Pancreas (tissue), 10 donors: ENCODE measurements around the gene SMARCA2. TPM values are rescaled to one million over a fixed set of nuclear protein-coding genes. Genes with fewer than 3 reads are reported as not detected.

Source experiments
- ATAC-seq, 4 donors: fragments of 200-7000 bp; cut with Tn5 transposase; one replicate each; pipeline versions ENCODE4 v1.8.0 to v1.9.1; 2020; ENCODE audit warnings: mild to moderate bottlenecking in 4 of 4, moderate library complexity in 4 of 4
- DNase-seq, 6 donors: peaks; one replicate each; pipeline ENCODE4 v3.0.0-alpha.2; 2020
- FAIRE-seq: peaks from 2 replicates; lab custom pipeline; 2012; peaks lifted over from hg19 to GRCh38; lab: Jason Lieb, UNC
- H3K27ac ChIP-seq, 4 donors: fragments of 200-600 bp; sonication (generic); 1 replicate in 3 of 4; 2 replicates in 1 of 4; pipeline versions ENCODE4 v1.5.0 to v1.8.0; 2020
- H3K27me3 ChIP-seq, 4 donors: fragments of 200-600 bp; one replicate each; pipeline ENCODE4 v1.8.0; 2021
- H3K36me3 ChIP-seq, 3 donors: fragments of 200-600 bp; sonication (generic) in 1 of 3; one replicate each; pipeline versions ENCODE4 v1.5.0 to v1.8.0; 2020 to 2021
- H3K4me1 ChIP-seq, 3 donors: fragments of 200-600 bp; one replicate each; pipeline ENCODE4 v1.8.0; 2021
- H3K4me3 ChIP-seq, 4 donors: fragments of 200-600 bp; sonication (generic) in 2 of 4; one replicate each; pipeline versions ENCODE4 v1.5.0 to v1.8.0; 2020 to 2021
- H3K9me3 ChIP-seq, 4 donors: fragments of 200-600 bp; one replicate each; pipeline ENCODE4 v1.8.0; 2021
- WGBS, 2 donors: extraction: QIAGEN DNeasy Blood & Tissue Kit; methylation state at CpG; one replicate each; pipeline ENCODE4 v1.1.7; 2013; 5-methylcytosine and 5-hydroxymethylcytosine counted together
- intact Hi-C, 3 donors: fragments of 100-400 bp; cut with DNase I; formaldehyde crosslinking; loops; one replicate each; pipeline versions ENCODE4 v1.11.1 to v1.14.2; 2022
- polyA plus RNA-seq, 2 donors: library from polyadenylated mRNA; stranded (reverse); fragments of 200-250 nt; gene quantifications; one replicate each; pipeline ENCODE4 v1.2.3, GENCODE V29; 2013
- total RNA-seq, 6 donors: library from RNA; stranded (reverse); fragmentation: NEBNext Ultra II Directional in 4 of 6; extraction: Animal tissue kit (Norgen Biotek cat#: 25700) in 4 of 6; gene quantifications; one replicate each; pipeline versions ENCODE4 v1.2.1 to v1.2.4, GENCODE V29; 2021 to 2023
- TF ChIP-seq, protein P1 (sequence below), 4 donors: fragments of 200-600 bp; sonication (generic) in 3 of 4; IDR thresholded peaks; one replicate each; pipeline versions ENCODE4 v1.5.0 to v1.8.0; 2021; ENCODE audit warnings: antibody characterized with exemption in 4 of 4
- donor health status: healthy with polysubstance abuse.
- donor health status: DM: no; HTN: no; CAD: no; lungs with moderate emphysema.
- donor health status: DM: no; HTN: no; CAD: no.
- donor health status: control.
- donor health status: control.
- donor health status: Bipolar disorder and iron deficiency.
- donor health status: DM: yes; HTN: yes; CAD: no.
- donor health status: DM: no; HTN: no; CAD: no.
- donor health status: DM: no; HTN: no; CAD: no.
- donor health status: DM: yes; HTN: yes; CAD: no.

Gene SMARCA2
- total and polyA plus RNA-seq, 8 donors = 21.7 to 91.4 (median 64.6) TPM

DNA sequence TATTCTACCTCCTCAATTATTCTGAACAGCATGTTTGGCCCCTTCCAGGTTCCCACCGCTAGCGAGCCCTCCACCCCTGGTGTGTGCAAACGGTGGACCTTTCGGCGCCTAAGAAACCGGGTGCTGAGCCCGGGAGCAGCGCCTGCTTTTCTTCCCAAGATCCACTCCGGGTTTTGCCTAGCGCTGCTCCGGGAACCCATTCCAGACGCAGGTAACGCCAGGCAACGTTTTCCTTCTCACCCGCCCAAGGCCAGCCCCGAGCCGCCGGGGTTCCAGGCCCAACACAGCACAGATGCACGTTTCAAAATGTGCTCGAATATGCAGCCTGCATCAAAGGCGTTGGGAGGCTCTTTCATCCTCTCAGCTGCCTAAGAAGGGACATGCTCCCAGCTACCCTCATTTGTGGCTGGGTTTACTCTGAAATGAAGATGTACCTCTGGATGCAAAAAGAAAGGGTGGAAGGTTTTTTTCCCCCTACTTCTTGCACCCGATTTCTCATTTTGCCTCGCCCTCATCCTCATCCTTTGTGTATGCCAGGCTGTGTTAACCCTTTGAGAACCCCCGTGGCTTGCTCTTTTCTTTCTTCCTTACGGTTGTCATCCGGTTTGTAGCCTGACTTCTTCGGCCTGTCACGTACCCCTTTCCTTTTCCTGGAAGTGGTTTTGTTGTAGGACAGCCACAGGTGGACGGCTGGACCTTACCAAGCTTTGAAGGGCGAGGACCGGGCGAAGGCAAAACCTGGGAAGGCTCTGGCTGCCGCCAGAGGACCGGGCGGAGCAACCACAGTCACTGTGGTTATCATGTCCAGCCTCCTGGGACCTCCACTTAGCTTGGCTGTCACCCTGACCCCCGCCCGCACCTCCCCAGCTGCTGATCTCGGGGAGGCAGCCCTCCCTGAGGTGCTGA, 226.9 kb downstream of the SMARCA2 start:
- WGBS, 2 donors = 1% methylated on average over 38 of the region's 38 CpGs
- Histone ChIP-seq H3K4me3 (peak overlapping the region; percentile 6 to 50 (median 28)), H3K36me3 (no peaks in the 10 kb centered on the region), H3K27ac (peak overlapping the region; percentile 31 to 83 (median 56)), H3K27me3 (no peaks in the 10 kb centered on the region), H3K9me3 (no peaks in the 10 kb centered on the region), H3K4me1 (peaks cover 0 to 4% (median 1%) of the 10 kb centered on the region in 3 donors)
- ATAC-seq (peak; percentile 94 to 97 (median 96)), FAIRE-seq (no peak), DNase-seq (peak; percentile 72 to 92 (median 86))
- TF ChIP-seq, protein P1, sequence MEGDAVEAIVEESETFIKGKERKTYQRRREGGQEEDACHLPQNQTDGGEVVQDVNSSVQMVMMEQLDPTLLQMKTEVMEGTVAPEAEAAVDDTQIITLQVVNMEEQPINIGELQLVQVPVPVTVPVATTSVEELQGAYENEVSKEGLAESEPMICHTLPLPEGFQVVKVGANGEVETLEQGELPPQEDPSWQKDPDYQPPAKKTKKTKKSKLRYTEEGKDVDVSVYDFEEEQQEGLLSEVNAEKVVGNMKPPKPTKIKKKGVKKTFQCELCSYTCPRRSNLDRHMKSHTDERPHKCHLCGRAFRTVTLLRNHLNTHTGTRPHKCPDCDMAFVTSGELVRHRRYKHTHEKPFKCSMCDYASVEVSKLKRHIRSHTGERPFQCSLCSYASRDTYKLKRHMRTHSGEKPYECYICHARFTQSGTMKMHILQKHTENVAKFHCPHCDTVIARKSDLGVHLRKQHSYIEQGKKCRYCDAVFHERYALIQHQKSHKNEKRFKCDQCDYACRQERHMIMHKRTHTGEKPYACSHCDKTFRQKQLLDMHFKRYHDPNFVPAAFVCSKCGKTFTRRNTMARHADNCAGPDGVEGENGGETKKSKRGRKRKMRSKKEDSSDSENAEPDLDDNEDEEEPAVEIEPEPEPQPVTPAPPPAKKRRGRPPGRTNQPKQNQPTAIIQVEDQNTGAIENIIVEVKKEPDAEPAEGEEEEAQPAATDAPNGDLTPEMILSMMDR (IDR thresholded peaks at IDR 0.05) = no peak
- intact Hi-C loops = no loop called here

DNA sequence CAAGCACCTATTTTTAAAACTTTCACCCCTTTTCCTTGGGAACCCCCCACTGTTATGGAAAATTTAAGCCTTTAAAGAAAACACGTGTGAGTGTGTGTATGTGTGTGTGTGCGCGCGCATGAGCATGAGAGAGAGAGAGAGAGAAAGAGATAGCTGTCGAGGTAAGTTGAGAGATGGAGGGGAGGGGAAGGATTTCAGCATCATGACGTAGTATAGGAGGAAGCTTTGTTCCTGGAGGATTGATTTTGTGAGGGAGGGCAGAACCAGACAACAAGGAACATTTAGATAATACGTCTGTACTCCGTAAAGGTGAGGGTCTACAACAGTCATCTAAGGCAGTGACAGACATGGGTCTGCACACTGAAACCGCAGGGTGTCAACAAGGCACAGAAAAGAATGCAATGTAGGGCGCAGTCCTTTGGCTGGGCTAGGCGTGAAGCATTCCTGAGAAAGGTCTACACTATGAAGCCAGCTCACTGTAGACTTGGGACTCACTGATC, 227.7 kb downstream of the SMARCA2 start:
- DNase-seq (no peak), FAIRE-seq (no peak), ATAC-seq (peak; percentile 15 to 68 (median 44))
- intact Hi-C loops = no loop called here
- Histone ChIP-seq H3K27me3 (no peaks in the 10 kb centered on the region), H3K4me3 (peak overlapping the region; percentile 6 to 50 (median 28)), H3K9me3 (no peaks in the 10 kb centered on the region), H3K36me3 (no peaks in the 10 kb centered on the region), H3K4me1 (peaks cover 0 to 4% (median 0%) of the 10 kb centered on the region in 3 donors), H3K27ac (peak overlapping the region; percentile 31 to 83 (median 56))
- WGBS, 2 donors = 18 to 19% methylated on average over 11 of the region's 11 CpGs
- TF ChIP-seq, protein P1 (IDR thresholded peaks at IDR 0.05) = no peak
